Esophagus muscularis mucosa (tissue), 3 donors: ENCODE results near the gene VWA5B1.

Source experiments
- POLR2A ChIP-seq: fragments of 450-650 bp; IDR thresholded peaks from one replicate; pipeline ENCODE4 v1.6.1; 2017; ENCODE audit warnings: antibody characterized with exemption, moderate library complexity, mild to moderate bottlenecking, low read depth
- POLR2AphosphoS5 ChIP-seq, 2 donors: sonication (generic); formaldehyde crosslinking; IDR thresholded peaks; one replicate each; pipeline ENCODE4 v1.6.1; 2017; ENCODE audit warnings: antibody characterized with exemption in 2 of 2
- TF ChIP-seq, protein P1 (sequence below), 3 experiments: fragments of 200-600 bp in 2 of 3; fragments of 450-650 bp in 1 of 3; sonication (generic) in 2 of 3; IDR thresholded peaks; one replicate each; pipeline ENCODE4 v1.5.1; 2017 to 2019; ENCODE audit warnings: antibody characterized with exemption in 3 of 3, mild to moderate bottlenecking in 2 of 3, moderate library complexity in 1 of 3

DNA sequence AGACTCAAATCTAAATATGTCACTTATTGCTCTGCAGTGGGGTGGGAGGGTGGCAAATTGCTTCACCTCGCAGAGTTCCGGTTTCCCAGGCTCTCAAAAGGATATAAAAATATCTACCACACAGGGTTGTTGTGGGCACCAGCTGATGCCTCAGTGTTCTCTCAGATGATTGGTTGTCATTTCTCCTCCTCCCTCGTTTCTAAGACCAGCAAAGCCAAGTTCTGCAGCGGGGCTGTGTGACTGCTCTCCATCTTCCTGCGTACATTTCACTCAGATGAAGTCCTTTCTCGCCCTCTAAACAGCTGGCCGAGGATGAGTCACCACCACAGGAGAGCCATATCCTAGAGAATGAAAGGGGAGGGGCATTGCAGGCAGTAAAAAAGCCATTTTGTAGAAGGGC lies 35.0 kb upstream of the VWA5B1 start:
- TF ChIP-seq, protein P1, sequence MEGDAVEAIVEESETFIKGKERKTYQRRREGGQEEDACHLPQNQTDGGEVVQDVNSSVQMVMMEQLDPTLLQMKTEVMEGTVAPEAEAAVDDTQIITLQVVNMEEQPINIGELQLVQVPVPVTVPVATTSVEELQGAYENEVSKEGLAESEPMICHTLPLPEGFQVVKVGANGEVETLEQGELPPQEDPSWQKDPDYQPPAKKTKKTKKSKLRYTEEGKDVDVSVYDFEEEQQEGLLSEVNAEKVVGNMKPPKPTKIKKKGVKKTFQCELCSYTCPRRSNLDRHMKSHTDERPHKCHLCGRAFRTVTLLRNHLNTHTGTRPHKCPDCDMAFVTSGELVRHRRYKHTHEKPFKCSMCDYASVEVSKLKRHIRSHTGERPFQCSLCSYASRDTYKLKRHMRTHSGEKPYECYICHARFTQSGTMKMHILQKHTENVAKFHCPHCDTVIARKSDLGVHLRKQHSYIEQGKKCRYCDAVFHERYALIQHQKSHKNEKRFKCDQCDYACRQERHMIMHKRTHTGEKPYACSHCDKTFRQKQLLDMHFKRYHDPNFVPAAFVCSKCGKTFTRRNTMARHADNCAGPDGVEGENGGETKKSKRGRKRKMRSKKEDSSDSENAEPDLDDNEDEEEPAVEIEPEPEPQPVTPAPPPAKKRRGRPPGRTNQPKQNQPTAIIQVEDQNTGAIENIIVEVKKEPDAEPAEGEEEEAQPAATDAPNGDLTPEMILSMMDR (IDR thresholded peaks at IDR 0.05), result no peak
- TF ChIP-seq POLR2AphosphoS5 (IDR thresholded peaks at IDR 0.05), result no peak
- TF ChIP-seq POLR2A, result no peak
